ENCODE results near the gene SEMA6B. TPM values are rescaled to one million over a fixed set of nuclear protein-coding genes. Genes with fewer than 3 reads are reported as not detected.

The SEMA6B gene
- total and polyA plus RNA-seq, 2 of the 4 experiments (the other 2 are of a cell fraction): 0.18 to 0.72 TPM

DNA sequence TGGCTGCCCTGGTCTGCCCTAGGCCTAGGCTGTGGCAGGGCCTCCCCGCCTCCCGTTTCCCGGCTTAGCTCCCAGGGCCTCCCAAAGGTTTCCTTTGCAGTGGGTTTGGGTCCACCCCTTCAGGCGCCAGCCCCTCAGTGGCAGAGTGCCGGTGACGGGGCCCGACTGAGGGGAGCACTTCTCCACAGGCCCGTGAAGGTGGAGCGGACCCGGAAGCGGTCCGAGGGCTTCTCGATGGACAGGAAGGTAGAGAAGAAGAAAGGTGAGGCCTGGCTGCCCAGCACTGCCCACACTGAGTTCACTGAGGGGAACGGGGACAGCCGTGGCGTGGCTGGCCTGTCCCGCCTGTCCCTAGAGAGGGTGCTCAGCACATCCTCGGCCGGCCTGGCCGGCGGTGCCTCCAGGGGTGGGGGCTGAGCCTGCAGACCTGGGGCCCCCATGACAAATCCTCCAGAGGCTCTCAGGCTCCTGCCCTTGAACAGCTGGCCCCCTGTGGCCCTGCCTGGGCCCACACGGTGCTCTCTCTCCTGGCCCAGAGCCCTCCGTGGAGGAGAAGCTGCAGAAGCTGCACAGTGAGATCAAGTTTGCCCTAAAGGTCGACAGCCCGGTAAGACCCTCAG lies 61.6 kb downstream of the SEMA6B start:
- Histone ChIP-seq H3K4me3 (ENCODE audit: insufficient read depth, low read depth, low read length) (no peak overlapping the region), H2BK120ac (ENCODE audit: low read depth, low read length) (no peak overlapping the region), H3K23ac (ENCODE audit: low read depth, low read length) (no peak overlapping the region), H2AK5ac (ENCODE audit: low read depth, low read length) (no peak overlapping the region), H3K18ac (ENCODE audit: low read depth, low read length) (no peak overlapping the region), H3K79me1 (ENCODE audit: low read depth in 1 of 2, low read length in 2 of 2) (peaks cover 0 to 3% of the 10 kb centered on the region in 2 experiments; a peak in 2 of 4 replicates), H3K9ac (ENCODE audit: low read depth, low read length) (no peak overlapping the region), H4K91ac (ENCODE audit: insufficient read depth, low read depth, low read length) (no peak overlapping the region), H4K20me1 (ENCODE audit: insufficient read depth, low read length) (peaks cover 4% of the 10 kb centered on the region; the same call in 1 of the 2 replicates), H3K4me1 (ENCODE audit: control insufficient read depth, insufficient read depth, low read length) (no peaks in the 10 kb centered on the region), H3K4me2 (ENCODE audit: low read depth, low read length) (no peak overlapping the region), H2BK15ac (ENCODE audit: low read depth, low read length) (no peak overlapping the region), H3K9me1 (ENCODE audit: insufficient read depth, low read length) (peaks cover 2% of the 10 kb centered on the region; the same call in 1 of the 2 replicates), H2AK9ac (replicated peaks; ENCODE audit: low read depth, low read length, poor library complexity) (no peak overlapping the region), H3K56ac (ENCODE audit: extremely low read depth, insufficient read depth, low read length) (no peak overlapping the region), H4K8ac (ENCODE audit: low read depth in 2 of 2, low read length in 2 of 2) (no peak overlapping the region), H3K9me3 (ENCODE audit: control insufficient read depth, insufficient read depth, low read length) (no peaks in the 10 kb centered on the region), H2BK20ac (ENCODE audit: low read depth, low read length) (no peak overlapping the region), H2AFZ (replicated peaks; ENCODE audit: low read length, poor library complexity) (no peak overlapping the region), H3K36me3 (ENCODE audit: control insufficient read depth, insufficient read depth, low read length) (peaks cover 78% of the 10 kb centered on the region), H4K5ac (ENCODE audit: low read depth, low read length) (no peak overlapping the region), H3K14ac (replicated peaks; ENCODE audit: low read depth, low read length) (no peak overlapping the region), H3K27me3 (ENCODE audit: control insufficient read depth, insufficient read depth, low read length) (no peaks in the 10 kb centered on the region), H3K4ac (ENCODE audit: low read depth, low read length) (no peak overlapping the region), H3K27ac (ENCODE audit: insufficient read depth, low read length) (no peak overlapping the region), H2BK5ac (ENCODE audit: low read depth, low read length, poor library complexity, severe bottlenecking) (no peak overlapping the region)
- TF ChIP-seq POLR2A (IDR thresholded peaks at IDR 0.05; ENCODE audit: low read depth, low read length): no peak
- TF ChIP-seq BHLHE40 (IDR thresholded peaks at IDR 0.05; ENCODE audit: low read depth, low read length): no peak
- TF ChIP-seq CHD1 (IDR thresholded peaks at IDR 0.05; ENCODE audit: low read depth, low read length): no peak
- TF ChIP-seq, protein P1, sequence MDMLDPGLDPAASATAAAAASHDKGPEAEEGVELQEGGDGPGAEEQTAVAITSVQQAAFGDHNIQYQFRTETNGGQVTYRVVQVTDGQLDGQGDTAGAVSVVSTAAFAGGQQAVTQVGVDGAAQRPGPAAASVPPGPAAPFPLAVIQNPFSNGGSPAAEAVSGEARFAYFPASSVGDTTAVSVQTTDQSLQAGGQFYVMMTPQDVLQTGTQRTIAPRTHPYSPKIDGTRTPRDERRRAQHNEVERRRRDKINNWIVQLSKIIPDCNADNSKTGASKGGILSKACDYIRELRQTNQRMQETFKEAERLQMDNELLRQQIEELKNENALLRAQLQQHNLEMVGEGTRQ (IDR thresholded peaks at IDR 0.05; ENCODE audit: low read depth, low read length): no peak
- TF ChIP-seq MXI1 (IDR thresholded peaks at IDR 0.05; ENCODE audit: borderline replicate concordance, low read depth, low read length): no peak
- TF ChIP-seq RAD21 (IDR thresholded peaks at IDR 0.05; ENCODE audit: low read length): no peak
- TF ChIP-seq, protein P2, sequence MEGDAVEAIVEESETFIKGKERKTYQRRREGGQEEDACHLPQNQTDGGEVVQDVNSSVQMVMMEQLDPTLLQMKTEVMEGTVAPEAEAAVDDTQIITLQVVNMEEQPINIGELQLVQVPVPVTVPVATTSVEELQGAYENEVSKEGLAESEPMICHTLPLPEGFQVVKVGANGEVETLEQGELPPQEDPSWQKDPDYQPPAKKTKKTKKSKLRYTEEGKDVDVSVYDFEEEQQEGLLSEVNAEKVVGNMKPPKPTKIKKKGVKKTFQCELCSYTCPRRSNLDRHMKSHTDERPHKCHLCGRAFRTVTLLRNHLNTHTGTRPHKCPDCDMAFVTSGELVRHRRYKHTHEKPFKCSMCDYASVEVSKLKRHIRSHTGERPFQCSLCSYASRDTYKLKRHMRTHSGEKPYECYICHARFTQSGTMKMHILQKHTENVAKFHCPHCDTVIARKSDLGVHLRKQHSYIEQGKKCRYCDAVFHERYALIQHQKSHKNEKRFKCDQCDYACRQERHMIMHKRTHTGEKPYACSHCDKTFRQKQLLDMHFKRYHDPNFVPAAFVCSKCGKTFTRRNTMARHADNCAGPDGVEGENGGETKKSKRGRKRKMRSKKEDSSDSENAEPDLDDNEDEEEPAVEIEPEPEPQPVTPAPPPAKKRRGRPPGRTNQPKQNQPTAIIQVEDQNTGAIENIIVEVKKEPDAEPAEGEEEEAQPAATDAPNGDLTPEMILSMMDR (conservative IDR thresholded peaks at IDR 0.05; ENCODE audit: low read depth, low read length): no peak
- no peak for TF ChIP-seq MAFK (IDR thresholded peaks at IDR 0.05; ENCODE audit: low read depth, low read length)
- TF ChIP-seq NFE2L2 (IDR thresholded peaks at IDR 0.05; ENCODE audit: low read depth, low read length): no peak
- TF ChIP-seq FOS (IDR thresholded peaks at IDR 0.05; ENCODE audit: low read depth, low read length): no peak
- no peak for TF ChIP-seq CEBPB (IDR thresholded peaks at IDR 0.05; ENCODE audit: low read depth, low read length)
- 91% methylated on average over 9 of the region's 25 CpGs; no CpG with 5 or more reads in 1 of the 2 experiments for WGBS, 2 experiments (ENCODE audit: extremely low coverage in 2 of 2, insufficient read length in 1 of 2)
- in situ Hi-C loops (cut with MboI; ENCODE audit: low sequenced_read_pairs): no loop called here
- dilution Hi-C loops (cut with HindIII; ENCODE audit: low sequenced_read_pairs, unreplicated experiment): no loop called here
- CTCF ChIA-PET: interaction anchor here (0.6 kb wide), 1 partner anchor 19 kb away, joined by 3 read pairs; no protein-coding TSS in a partner anchor
- no peak for DNase-seq
- POLR2A ChIA-PET (ENCODE audit: unreplicated experiment): no interaction called here
- intact Hi-C loops (cut with micrococcal nuclease): no loop called here
- BruUV-seq (replicated peaks): no TSS peak
- no peak for ATAC-seq (ENCODE audit: low read depth)
